ENCODE data around the gene TOB1. TPM values are rescaled to one million over a fixed set of nuclear protein-coding genes. Genes with fewer than 3 reads are reported as not detected.

TOB1 gene
- 10 to 100 TPM; 22.6 to 36.5 TPM for total RNA-seq
- polyA plus RNA-seq (ENCODE audit: insufficient read length in 2 of 2): 10 to 100 TPM; 37.1 to 38.0 TPM
- long read RNA-seq, donor 1, transcript TOB1-202 (2 exons, 2,229 nt): major isoform, 9 of 76 reads
- long read RNA-seq, donor 1, partial matches to known transcripts: 67 of 76 reads
- long read RNA-seq, donor 1, other reads (novel, unspliced or antisense): 0 of 76 reads
- long read RNA-seq, donor 2, transcript TOB1-202 (2 exons, 2,229 nt): major isoform, 9 of 9 reads
- long read RNA-seq, donor 2, partial matches to known transcripts: 0 of 9 reads
- long read RNA-seq, donor 2, other reads (novel, unspliced or antisense): 0 of 9 reads
- long read RNA-seq, donor 3, transcript TOB1-202 (2 exons, 2,229 nt): major isoform, 9 of 11 reads
- long read RNA-seq, donor 3, partial matches to known transcripts: 0 of 11 reads
- long read RNA-seq, donor 3, other reads (novel, unspliced or antisense): 0 of 11 reads
- long read RNA-seq, donor 4, partial matches to known transcripts: 0 of 4 reads
- long read RNA-seq, donor 4, other reads (novel, unspliced or antisense): 0 of 4 reads

GRCh38 chr17:50866261-50866949, at the start of gene TOB1:
TOB1 (minus strand) TSS chr17:50866354; CDS start chr17:50864017, 2,337 bp downstream.
- Histone ChIP-seq H3K4me3 (ENCODE audit: low read depth, low read length) (peak within 1 kb of the TSS; percentile 95), H3K36me3 (ENCODE audit: control insufficient read depth, insufficient read depth, low read length) (peaks cover 6% of the 10 kb centered on the region), H3K27me3 (ENCODE audit: control insufficient read depth, insufficient read depth, low read length) (no peaks in the 10 kb centered on the region), H3K9me3 (ENCODE audit: control insufficient read depth, insufficient read depth, low read length) (no peaks in the 10 kb centered on the region), H3K4me1 (ENCODE audit: control insufficient read depth, insufficient read depth, low read length) (peaks cover 17% of the 10 kb centered on the region), H3K27ac (ENCODE audit: low read depth, low read length) (peak within 1 kb of the TSS; percentile 100)
- under 1% methylated on average over 74 of the region's 75 CpGs for WGBS (ENCODE audit: insufficient coverage)
- DNase-seq (ENCODE audit: low read depth in 4 of 6, low spot score in 6 of 6): peak; percentile 91 to 99 (median 94)

- Histone ChIP-seq H3K27me3 (ENCODE audit: control insufficient read depth, insufficient read depth, low read length) (no peaks in the 10 kb centered on the region), H3K4me3 (ENCODE audit: low read depth, low read length) (no peak overlapping the region), H3K4me1 (ENCODE audit: control insufficient read depth, insufficient read depth, low read length) (peaks cover 37% of the 10 kb centered on the region), H3K27ac (ENCODE audit: low read depth, low read length) (no peak overlapping the region), H3K9me3 (ENCODE audit: control insufficient read depth, insufficient read depth, low read length) (no peaks in the 10 kb centered on the region), H3K36me3 (ENCODE audit: control insufficient read depth, insufficient read depth, low read length) (no peaks in the 10 kb centered on the region)
- DNase-seq (ENCODE audit: low read depth in 4 of 6, low spot score in 6 of 6): no peak
- no CpG with 5 or more reads among the region's 11 CpGs for WGBS (ENCODE audit: insufficient coverage)
Observed at GRCh38 chr17:50914505-50915063, 48.4 kb upstream of the TOB1 start.

GRCh38 chr17:50913120-50913519, 47.0 kb upstream of the TOB1 start:
- no peak for DNase-seq (ENCODE audit: low read depth in 4 of 6, low spot score in 6 of 6)
- Histone ChIP-seq H3K36me3 (ENCODE audit: control insufficient read depth, insufficient read depth, low read length) (no peaks in the 10 kb centered on the region), H3K4me3 (ENCODE audit: low read depth, low read length) (no peak overlapping the region), H3K4me1 (ENCODE audit: control insufficient read depth, insufficient read depth, low read length) (peaks cover 27% of the 10 kb centered on the region), H3K9me3 (ENCODE audit: control insufficient read depth, insufficient read depth, low read length) (no peaks in the 10 kb centered on the region), H3K27ac (ENCODE audit: low read depth, low read length) (no peak overlapping the region), H3K27me3 (ENCODE audit: control insufficient read depth, insufficient read depth, low read length) (no peaks in the 10 kb centered on the region)
- 92% methylated on average over 2 of the region's 2 CpGs for WGBS (ENCODE audit: insufficient coverage)

- DNase-seq (ENCODE audit: low read depth in 4 of 6, low spot score in 6 of 6): no peak
- no peaks in the 10 kb centered on the region for H3K9me3 ChIP-seq (ENCODE audit: control insufficient read depth, insufficient read depth, low read length)
Observed at GRCh38 chr17:50911890-50912289, 45.7 kb upstream of the TOB1 start.

GRCh38 chr17:50911450-50911849, 45.3 kb upstream of the TOB1 start:
- no peak overlapping the region for H3K4me3 ChIP-seq (ENCODE audit: low read depth, low read length)
- 45% methylated on average over 3 of the region's 6 CpGs for WGBS (ENCODE audit: insufficient coverage)
- H3K36me3 ChIP-seq (ENCODE audit: control insufficient read depth, insufficient read depth, low read length): no peaks in the 10 kb centered on the region
- no peaks in the 10 kb centered on the region for H3K9me3 ChIP-seq (ENCODE audit: control insufficient read depth, insufficient read depth, low read length)
- peaks cover 12% of the 10 kb centered on the region for H3K4me1 ChIP-seq (ENCODE audit: control insufficient read depth, insufficient read depth, low read length)
- DNase-seq (ENCODE audit: low read depth in 4 of 6, low spot score in 6 of 6): no peak
- H3K27ac ChIP-seq (ENCODE audit: low read depth, low read length): no peak overlapping the region
- H3K27me3 ChIP-seq (ENCODE audit: control insufficient read depth, insufficient read depth, low read length): no peaks in the 10 kb centered on the region

More at GRCh38 chr17:50911890-50912289, 45.7 kb upstream of the TOB1 start:
- Histone ChIP-seq H3K27me3 (ENCODE audit: control insufficient read depth, insufficient read depth, low read length) (no peaks in the 10 kb centered on the region), H3K4me1 (ENCODE audit: control insufficient read depth, insufficient read depth, low read length) (peaks cover 15% of the 10 kb centered on the region), H3K4me3 (ENCODE audit: low read depth, low read length) (no peak overlapping the region), H3K27ac (ENCODE audit: low read depth, low read length) (no peak overlapping the region), H3K36me3 (ENCODE audit: control insufficient read depth, insufficient read depth, low read length) (no peaks in the 10 kb centered on the region)
- WGBS (ENCODE audit: insufficient coverage): 74% methylated on average over 4 of the region's 4 CpGs

GRCh38 chr17:50909765-50910605, 43.8 kb upstream of the TOB1 start:
- no peaks in the 10 kb centered on the region for H3K9me3 ChIP-seq (ENCODE audit: control insufficient read depth, insufficient read depth, low read length)
- H3K4me3 ChIP-seq (ENCODE audit: low read depth, low read length): no peak overlapping the region
- H3K27ac ChIP-seq (ENCODE audit: low read depth, low read length): no peak overlapping the region
- H3K4me1 ChIP-seq (ENCODE audit: control insufficient read depth, insufficient read depth, low read length): peaks cover 20% of the 10 kb centered on the region
- H3K27me3 ChIP-seq (ENCODE audit: control insufficient read depth, insufficient read depth, low read length): no peaks in the 10 kb centered on the region
- DNase-seq (ENCODE audit: low read depth in 4 of 6, low spot score in 6 of 6): no peak
- 89% methylated on average over 13 of the region's 15 CpGs for WGBS (ENCODE audit: insufficient coverage)
- H3K36me3 ChIP-seq (ENCODE audit: control insufficient read depth, insufficient read depth, low read length): no peaks in the 10 kb centered on the region

GRCh38 chr17:50908860-50909764, 43.0 kb upstream of the TOB1 start:
- 64% methylated on average over 10 of the region's 16 CpGs for WGBS (ENCODE audit: insufficient coverage)
- Histone ChIP-seq H3K27me3 (ENCODE audit: control insufficient read depth, insufficient read depth, low read length) (no peaks in the 10 kb centered on the region), H3K4me3 (ENCODE audit: low read depth, low read length) (no peak overlapping the region), H3K27ac (ENCODE audit: low read depth, low read length) (no peak overlapping the region), H3K4me1 (ENCODE audit: control insufficient read depth, insufficient read depth, low read length) (peaks cover 25% of the 10 kb centered on the region), H3K36me3 (ENCODE audit: control insufficient read depth, insufficient read depth, low read length) (no peaks in the 10 kb centered on the region), H3K9me3 (ENCODE audit: control insufficient read depth, insufficient read depth, low read length) (no peaks in the 10 kb centered on the region)
- no peak for DNase-seq (ENCODE audit: low read depth in 4 of 6, low spot score in 6 of 6)

- WGBS (ENCODE audit: insufficient coverage): 83% methylated on average over 6 of the region's 8 CpGs
- Histone ChIP-seq H3K27me3 (ENCODE audit: control insufficient read depth, insufficient read depth, low read length) (no peaks in the 10 kb centered on the region), H3K27ac (ENCODE audit: low read depth, low read length) (no peak overlapping the region), H3K9me3 (ENCODE audit: control insufficient read depth, insufficient read depth, low read length) (no peaks in the 10 kb centered on the region), H3K4me3 (ENCODE audit: low read depth, low read length) (no peak overlapping the region), H3K36me3 (ENCODE audit: control insufficient read depth, insufficient read depth, low read length) (no peaks in the 10 kb centered on the region), H3K4me1 (ENCODE audit: control insufficient read depth, insufficient read depth, low read length) (peaks cover 27% of the 10 kb centered on the region)
- no peak for DNase-seq (ENCODE audit: low read depth in 4 of 6, low spot score in 6 of 6)
Observed at GRCh38 chr17:50908140-50908859, 42.1 kb upstream of the TOB1 start.

All from spinal cord (tissue), 10 donors.